ENCODE data around the gene FAM174C. TPM values are rescaled to one million over a fixed set of nuclear protein-coding genes. Genes with fewer than 3 reads are reported as not detected.

FAM174C gene
- 10 to 100 TPM in 9 of 10 donors, 1 to 10 TPM in 1; 7.9 to 17.0 (median 14.3) TPM for polyA plus RNA-seq (ENCODE audit: insufficient read length in 10 of 10)
- long read RNA-seq, donor 1, transcript C19orf24-201 (3 exons, 983 nt): major isoform, 7 of 10 reads
- long read RNA-seq, donor 1, partial matches to known transcripts: 0 of 10 reads
- long read RNA-seq, donor 1, other reads (novel, unspliced or antisense): 0 of 10 reads
- long read RNA-seq, donor 2, partial matches to known transcripts: 0 of 3 reads
- long read RNA-seq, donor 2, other reads (novel, unspliced or antisense): 0 of 3 reads
- long read RNA-seq, donor 3: 0 reads
- long read RNA-seq, donor 4, transcript C19orf24-201 (3 exons, 983 nt): major isoform, 6 of 6 reads
- long read RNA-seq, donor 4, partial matches to known transcripts: 0 of 6 reads
- long read RNA-seq, donor 4, other reads (novel, unspliced or antisense): 0 of 6 reads
- long read RNA-seq, donor 5, transcript C19orf24-201 (3 exons, 983 nt): major isoform, 5 of 8 reads
- long read RNA-seq, donor 5, partial matches to known transcripts: 0 of 8 reads
- long read RNA-seq, donor 5, other reads (novel, unspliced or antisense): 0 of 8 reads
- long read RNA-seq, donor 6, transcript C19orf24-201 (3 exons, 983 nt): major isoform, 6 of 6 reads
- long read RNA-seq, donor 6, partial matches to known transcripts: 0 of 6 reads
- long read RNA-seq, donor 6, other reads (novel, unspliced or antisense): 0 of 6 reads
- long read RNA-seq, donor 7, partial matches to known transcripts: 0 of 3 reads
- long read RNA-seq, donor 7, other reads (novel, unspliced or antisense): 0 of 3 reads
- long read RNA-seq, donor 8, transcript C19orf24-201 (3 exons, 983 nt): major isoform, 5 of 14 reads
- long read RNA-seq, donor 8, partial matches to known transcripts: 7 of 14 reads
- long read RNA-seq, donor 8, other reads (novel, unspliced or antisense): 0 of 14 reads
- long read RNA-seq, donor 9, partial matches to known transcripts: 0 of 2 reads
- long read RNA-seq, donor 9, other reads (novel, unspliced or antisense): 0 of 2 reads

- peak; percentile 96 to 98 (median 97) for DNase-seq
These were observed at the start of gene FAM174C for GRCh38 chr19:1275260-1275975. FAM174C (plus strand) TSS chr19:1275530; CDS start chr19:1275550, 20 bp downstream.

DNA sequence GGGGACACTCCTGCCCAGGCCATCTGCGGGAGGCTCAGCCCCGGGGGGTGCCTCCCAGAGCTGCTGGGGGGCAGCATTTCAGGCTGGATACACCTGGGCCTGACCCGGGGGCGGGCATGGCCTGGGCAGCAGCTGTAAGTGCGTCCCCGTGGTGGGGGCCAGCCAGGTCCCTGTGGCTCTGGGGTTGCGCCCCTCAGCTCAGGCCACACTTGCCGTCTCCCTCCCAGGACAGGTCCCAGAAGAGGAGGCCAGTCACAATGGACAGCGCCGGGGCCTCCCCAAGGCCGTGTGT lies 49.2 kb upstream of the FAM174C start:
- DNase-seq: no peak

DNA sequence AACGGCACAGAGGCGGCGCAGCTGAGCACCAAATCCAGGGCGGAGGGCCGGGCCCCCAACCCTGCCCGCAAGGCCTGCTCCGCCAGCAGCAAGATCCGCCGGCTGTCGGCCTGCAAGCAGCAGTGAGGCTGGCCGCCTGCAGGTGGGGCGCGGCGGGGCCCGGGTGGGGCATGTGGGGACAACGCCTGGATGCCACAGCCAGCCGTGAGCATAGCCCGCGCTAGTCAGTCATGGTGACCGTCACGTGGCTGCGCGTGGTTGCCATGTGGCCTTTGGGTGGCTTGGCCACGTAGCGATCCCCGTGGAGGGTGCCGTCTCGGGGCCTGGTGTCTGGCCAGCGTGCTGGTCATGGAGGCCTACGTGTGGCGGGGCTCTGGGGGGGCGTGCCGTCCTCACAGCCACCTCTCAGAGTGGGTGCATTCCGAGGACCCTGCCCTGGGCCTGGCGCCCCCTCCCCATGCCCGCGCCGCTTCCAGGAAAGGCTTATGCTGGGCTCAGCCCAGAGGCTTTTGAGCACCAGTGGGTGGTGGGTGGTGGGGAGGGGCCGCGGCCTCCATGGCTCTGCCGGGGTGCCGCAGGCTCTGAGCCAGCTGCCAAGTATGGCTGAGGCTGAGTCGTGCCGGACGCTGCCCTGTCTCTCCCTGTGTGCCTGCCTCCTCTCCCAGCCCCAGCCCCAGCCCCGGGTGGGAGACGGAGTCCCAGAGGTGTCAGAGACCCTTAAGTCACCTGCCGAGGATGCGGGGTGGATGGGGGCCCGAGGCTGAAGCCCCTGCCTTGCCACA lies 48.6 kb upstream of the FAM174C start:
- DNase-seq: no peak

DNA sequence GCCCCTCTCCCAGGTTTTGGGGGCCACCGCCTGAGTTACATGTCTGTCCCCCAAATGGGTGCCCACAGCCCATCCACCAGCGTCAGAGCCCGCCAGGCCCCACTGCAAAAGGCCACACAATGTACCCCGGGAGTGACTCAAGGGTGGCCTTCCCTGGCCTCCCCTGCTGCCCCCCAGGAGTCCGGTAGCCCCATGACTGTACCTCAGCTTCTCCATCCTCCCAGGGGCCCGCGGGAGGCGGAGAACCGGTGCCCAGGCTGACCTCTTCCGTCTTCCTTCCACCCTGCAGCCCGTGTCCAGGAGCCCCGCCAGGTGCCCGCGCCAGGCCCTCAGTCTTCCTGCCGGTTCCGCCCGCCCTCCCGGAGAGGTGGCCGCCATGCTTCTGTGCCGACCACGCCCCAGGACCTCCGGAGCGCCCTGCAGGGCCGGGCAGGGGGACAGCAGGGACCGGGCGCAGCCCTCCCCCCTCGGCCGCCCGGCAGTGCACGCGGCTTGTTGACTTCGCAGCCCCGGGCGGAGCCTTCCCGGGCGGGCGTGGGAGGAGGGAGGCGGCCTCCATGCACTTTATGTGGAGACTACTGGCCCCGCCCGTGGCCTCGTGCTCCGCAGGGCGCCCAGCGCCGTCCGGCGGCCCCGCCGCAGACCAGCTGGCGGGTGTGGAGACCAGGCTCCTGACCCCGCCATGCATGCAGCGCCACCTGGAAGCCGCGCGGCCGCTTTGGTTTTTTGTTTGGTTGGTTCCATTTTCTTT lies 47.9 kb upstream of the FAM174C start:
- no peak for DNase-seq

DNA sequence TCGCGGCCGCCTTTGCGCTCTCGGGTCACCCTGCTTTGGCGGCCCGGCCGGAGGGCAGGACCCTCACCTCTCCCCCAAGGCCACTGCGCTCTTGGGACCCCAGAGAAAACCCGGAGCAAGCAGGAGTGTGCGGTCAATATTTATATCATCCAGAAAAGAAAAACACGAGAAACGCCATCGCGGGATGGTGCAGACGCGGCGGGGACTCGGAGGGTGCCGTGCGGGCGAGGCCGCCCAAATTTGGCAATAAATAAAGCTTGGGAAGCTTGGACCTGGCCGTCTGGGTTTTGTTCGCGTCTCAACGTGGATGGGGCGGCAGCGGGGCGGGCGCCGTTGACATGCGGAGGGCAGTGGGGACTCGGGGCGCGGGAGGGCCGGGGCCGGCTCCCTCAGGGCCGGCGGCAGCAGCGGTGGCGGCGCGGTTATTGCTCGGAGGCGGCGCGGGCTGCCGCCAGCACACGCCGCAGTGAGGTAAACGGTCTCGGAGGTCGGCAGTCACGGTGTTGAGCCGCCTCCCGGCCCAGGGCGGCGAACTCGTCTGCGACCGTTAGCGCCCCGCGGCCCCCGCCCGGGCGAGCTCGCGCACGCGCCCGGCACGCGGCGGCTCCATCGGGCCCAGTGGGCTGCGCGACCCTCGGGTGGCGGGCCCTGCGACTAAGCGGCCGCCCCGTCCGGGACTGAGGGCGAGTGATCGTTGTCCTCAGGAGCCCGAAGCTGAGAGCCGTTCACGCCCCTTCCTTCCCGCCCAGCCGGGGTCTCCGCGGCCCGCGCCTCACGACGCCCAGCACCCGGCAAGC lies 47.0 kb upstream of the FAM174C start:
- DNase-seq: no peak

GRCh38 chr19:1229056-1229923 lies 46.0 kb upstream of the FAM174C start:
- DNase-seq: no peak

GRCh38 chr19:1229924-1230782 lies 45.2 kb upstream of the FAM174C start:
- no peak for DNase-seq

DNA sequence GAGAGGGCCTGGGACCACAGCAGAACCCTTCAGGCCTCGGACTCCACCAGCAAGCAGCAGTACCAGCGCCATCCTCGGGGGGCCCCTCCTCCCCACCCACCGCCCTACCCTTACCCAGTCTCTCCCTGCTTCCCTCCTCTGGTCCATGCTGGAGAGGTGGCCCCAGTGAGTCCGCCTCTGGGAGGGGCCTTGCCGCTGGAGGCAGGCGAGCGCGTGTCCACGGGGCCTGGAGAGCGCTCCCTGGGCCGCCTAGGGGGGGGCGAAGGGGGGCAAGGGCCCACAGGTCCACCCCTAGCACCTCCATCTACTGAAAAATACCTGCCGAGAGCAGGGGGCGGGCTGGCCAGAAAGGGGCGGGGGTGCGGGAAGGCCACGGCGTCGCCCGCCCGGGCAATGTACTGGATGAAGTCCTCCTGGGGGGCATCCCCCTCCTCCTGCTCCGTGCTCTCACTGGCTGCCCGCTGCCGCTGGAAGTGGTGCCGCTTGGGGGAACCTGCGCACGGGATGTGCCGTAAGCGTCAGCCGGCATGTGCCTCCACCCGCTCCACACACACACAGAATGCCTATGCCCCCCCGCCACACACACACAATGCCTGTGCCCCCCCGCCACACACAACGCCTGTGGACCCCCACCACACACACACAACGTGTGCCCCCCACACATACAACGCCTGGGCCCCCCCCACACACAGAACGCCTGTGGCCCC lies 44.4 kb upstream of the FAM174C start:
- no peak for DNase-seq

- no peak for DNase-seq
These were observed 43.3 kb upstream of the FAM174C start for GRCh38 chr19:1231729-1232637.

DNA sequence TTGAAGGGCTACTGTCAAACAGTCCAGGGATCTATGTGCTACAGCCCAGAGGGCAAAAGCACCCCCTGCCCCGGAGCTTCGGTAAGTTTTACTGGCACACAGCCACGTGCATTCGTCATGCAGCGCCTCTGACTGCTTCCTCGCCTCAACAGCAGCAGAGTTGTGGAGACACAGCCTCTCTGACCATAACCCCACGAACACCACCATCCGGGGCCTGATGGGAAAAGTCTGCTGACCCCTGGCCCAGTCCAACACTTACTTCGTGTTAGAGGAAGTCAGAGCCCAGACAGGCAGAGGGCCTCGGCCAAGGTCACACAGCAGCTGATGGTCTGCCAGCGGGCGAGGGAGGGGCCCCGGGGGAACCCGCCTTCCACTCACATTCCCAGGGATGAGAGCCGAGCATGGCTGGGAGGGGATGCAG lies 42.7 kb upstream of the FAM174C start:
- peak in 1 of 3 donors; percentile 63 for DNase-seq

DNA sequence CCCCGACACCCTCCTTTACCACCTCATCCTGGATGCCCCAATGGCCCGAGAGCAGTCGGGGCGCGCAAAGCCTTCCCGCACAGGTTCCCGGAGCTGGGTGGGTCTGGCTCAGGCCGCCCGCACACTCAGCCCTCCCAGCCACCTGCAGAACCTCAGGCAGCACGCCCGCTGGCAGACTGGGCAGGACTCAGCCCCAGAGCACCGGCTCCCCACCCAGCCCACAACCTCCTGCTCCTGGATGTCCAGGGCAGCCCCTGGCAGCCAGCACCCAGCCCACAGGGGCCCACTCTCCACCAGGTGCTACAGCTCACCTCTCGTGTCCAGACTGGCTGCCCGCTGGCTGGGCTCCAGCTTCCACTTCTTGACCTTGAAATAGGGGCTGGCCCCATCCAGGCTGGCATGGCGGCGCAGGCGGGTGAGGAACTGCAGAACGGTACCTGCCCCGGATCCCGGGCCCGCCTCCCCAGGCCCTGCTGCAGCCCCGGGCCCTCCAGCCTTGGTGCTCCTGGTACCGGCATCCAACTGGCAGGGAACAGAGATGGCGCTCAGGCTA lies 42.1 kb upstream of the FAM174C start:
- DNase-seq: no peak

GRCh38 chr19:1234051-1234954 lies 41.0 kb upstream of the FAM174C start:
- no peak for DNase-seq

GRCh38 chr19:1234955-1235380 lies 40.4 kb upstream of the FAM174C start:
- DNase-seq: no peak

Measured in muscle of back (tissue), 13 donors.